GM12874 (cell line): ENCODE measurements around the gene SRM.

ENCODE experiments used
- CTCF ChIP-seq: IDR thresholded peaks from 2 replicates; pipeline ENCODE4 v1.5.1; 2011; ENCODE audit warnings: low read depth, mild to moderate bottlenecking, control low read depth, low read length, moderate library complexity; ENCODE audit not compliant: insufficient read depth

Gene SRM

GRCh38 chr1:11067716-11068599, 8.1 kb upstream of the SRM start:
- no peak for TF ChIP-seq CTCF

GRCh38 chr1:11065796-11066195, 6.0 kb upstream of the SRM start:
- no peak for TF ChIP-seq CTCF

- no peak for TF ChIP-seq CTCF
Measured at GRCh38 chr1:11064942-11065341, 5.1 kb upstream of the SRM start.

- TF ChIP-seq CTCF = no peak
Measured at GRCh38 chr1:11062965-11063401, 3.2 kb upstream of the SRM start.

- no peak for TF ChIP-seq CTCF
Measured at GRCh38 chr1:11061652-11062365, 2.0 kb upstream of the SRM start.

- TF ChIP-seq CTCF = 0 out of 2 replicates have a peak, but pooled peaks have one; percentile 7
Measured at GRCh38 chr1:11059155-11059967, 457 bp downstream of the SRM start.

GRCh38 chr1:11058595-11059154, 1.1 kb downstream of the SRM start:
- TF ChIP-seq CTCF = no peak
